Activated T-cell treated with anti-CD3 and anti-CD28 coated beads, Interleukin-2, amount 50 U/mL, for 4 hours (primary cell): ENCODE measurements around the gene FXYD6. TPM values are rescaled to one million over a fixed set of nuclear protein-coding genes. Genes with fewer than 3 reads are reported as not detected.
A peak's percentile ranks its signal among the peaks of the same experiment; 100 is the strongest.
"Not testable (repeated sequence)": the region's sequence is repeated elsewhere in the genome, so short reads cannot be mapped to it uniquely, and the experiment has no call there.

Experiments used
- ATAC-seq, 2 donors: fragments of 200-7000 bp; cut with Tn5 transposase; one replicate each; pipeline ENCODE4 v1.10.0; 2021
- DNase-seq: peaks from one replicate; pipeline ENCODE4 v3.0.0-alpha.2; 2020
- H3K27me3 Mint-ChIP-seq: one replicate; pipeline ENCODE4 v1.8.0; 2021; ENCODE audit warnings: low read depth, mixed read lengths
- H3K36me3 Mint-ChIP-seq: one replicate; pipeline ENCODE4 v1.8.0; 2022; ENCODE audit warnings: mixed read lengths; ENCODE audit not compliant: insufficient read depth
- H3K4me1 Mint-ChIP-seq: one replicate; pipeline ENCODE4 v1.8.0; 2021; ENCODE audit warnings: low read depth, mixed read lengths
- H3K4me3 Mint-ChIP-seq: one replicate; pipeline ENCODE4 v1.8.0; 2021; ENCODE audit warnings: mild to moderate bottlenecking, moderate library complexity, mixed read lengths
- H3K9me3 Mint-ChIP-seq: one replicate; pipeline ENCODE4 v1.8.0; 2021; ENCODE audit warnings: mixed read lengths
- total RNA-seq, 3 donors: library from RNA; stranded (reverse); gene quantifications; one replicate each; pipeline ENCODE4 v1.2.1, GENCODE V29; 2021

Gene FXYD6
- total RNA-seq, 3 donors from 2014 or later, result 0.16 to 0.38 TPM; not detected in 1

DNA sequence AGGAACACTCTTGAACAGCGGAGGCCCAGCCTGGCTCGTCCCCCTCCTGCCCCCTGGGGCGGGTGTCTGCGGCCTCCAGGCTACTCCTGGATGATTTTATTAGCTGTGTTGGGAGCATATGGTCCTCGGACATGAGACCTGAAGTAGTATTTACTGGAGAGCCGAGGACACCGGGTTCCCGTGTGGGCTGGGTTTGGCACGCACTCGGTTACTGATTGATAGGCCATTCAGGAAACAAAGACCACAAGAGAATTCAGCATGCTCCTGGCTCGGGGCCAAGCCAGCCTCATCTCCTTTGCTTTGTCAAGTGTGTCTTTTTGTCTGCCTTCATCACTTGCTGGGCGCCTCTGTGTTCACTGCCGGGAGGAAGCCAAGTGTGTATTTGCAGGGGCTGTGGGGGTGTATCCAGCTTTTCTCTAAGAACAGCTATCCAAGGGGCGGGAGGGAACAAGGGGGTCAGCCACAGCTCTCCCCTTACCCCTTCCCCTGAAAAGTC, 61.6 kb downstream of the FXYD6 start:
- ATAC-seq (peak; percentile 41), DNase-seq (peak; percentile 73)
- Mint-ChIP-seq H3K36me3 (no peaks in the 10 kb centered on the region), H3K4me3 (peak overlapping the region; percentile 67), H3K27me3 (peaks cover 4% of the 10 kb centered on the region), H3K9me3 (no peaks in the 10 kb centered on the region), H3K4me1 (peaks cover 50% of the 10 kb centered on the region)

DNA sequence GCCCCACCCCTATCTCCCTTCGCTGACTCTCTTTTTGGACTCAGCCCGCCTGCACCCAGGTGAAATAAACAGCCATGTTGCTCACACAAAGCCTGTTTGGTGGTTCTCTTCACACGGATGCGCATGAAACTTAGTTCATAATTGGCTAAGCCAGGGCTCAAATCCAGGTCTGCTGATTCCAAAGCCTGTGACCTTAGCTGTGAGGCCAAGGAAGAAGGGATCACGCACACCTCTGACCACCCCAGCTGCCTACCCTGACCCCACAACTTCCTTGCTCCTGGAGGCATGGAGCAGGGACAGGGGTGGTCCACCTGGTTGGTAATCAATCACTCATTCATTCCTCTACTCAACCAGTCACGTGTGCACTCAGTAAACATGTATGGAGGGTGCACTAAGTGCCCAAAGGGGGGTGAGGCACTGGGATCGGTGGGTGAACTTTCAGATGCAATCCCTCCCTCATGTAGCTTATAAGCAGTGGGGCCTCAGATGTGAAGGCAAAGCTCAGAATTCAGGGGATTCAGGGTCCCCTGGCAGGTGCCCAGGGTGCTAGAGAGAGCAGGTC, 62.2 kb downstream of the FXYD6 start:
- Mint-ChIP-seq H3K36me3 (no peaks in the 10 kb centered on the region), H3K4me1 (peaks cover 56% of the 10 kb centered on the region)
- no peak for DNase-seq

GRCh38 chr11:117810056-117810451, 66.4 kb downstream of the FXYD6 start:
- H3K36me3 Mint-ChIP-seq, H3K4me3 Mint-ChIP-seq, H3K27me3 Mint-ChIP-seq, H3K9me3 Mint-ChIP-seq, ATAC-seq, DNase-seq: not testable (repeated sequence)
- peaks cover 28% of the 10 kb centered on the region for H3K4me1 Mint-ChIP-seq

More for the DNA sequence above, 62.2 kb downstream of the FXYD6 start:
- ATAC-seq, result no peak
- H3K9me3 Mint-ChIP-seq, result no peaks in the 10 kb centered on the region
- no peak overlapping the region for H3K4me3 Mint-ChIP-seq
- H3K27me3 Mint-ChIP-seq, result peaks cover 4% of the 10 kb centered on the region

DNA sequence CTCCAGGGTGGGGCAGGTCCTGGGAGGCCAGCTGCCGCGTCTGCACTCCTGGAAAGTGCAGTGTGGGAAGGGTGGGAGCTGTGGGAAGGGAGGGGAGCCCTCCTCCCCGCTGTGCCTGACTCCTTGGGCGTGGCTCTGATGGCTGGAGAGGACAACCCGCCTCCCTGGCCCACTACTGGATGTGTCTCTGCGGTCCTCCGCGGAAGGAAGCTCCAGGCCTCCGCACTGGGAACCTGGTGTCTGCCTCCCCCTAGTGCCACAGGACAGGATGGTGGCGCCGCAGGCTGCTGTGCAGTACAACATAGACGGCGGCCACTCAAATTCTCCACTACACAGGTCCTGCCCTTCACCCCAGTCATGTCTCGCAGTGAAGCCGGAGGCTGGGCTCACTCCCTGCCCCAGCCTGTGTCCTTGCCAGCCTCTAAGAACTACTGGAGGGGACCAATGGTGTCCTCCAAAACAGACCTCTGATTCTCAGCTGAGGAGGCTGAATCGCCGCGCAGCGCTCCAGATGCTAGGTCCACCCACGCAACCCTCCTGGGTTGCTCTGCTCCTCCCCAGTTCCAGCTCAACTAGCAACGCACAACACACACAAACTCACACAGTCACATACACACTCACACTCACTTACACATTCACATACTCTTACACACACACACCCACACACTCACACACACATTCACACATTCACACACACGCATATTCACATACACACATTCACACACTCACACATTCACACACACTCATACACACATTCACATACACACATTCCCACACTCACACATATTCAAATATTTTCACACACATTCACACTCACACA, 67.0 kb downstream of the FXYD6 start:
- Mint-ChIP-seq H3K36me3 (no peaks in the 10 kb centered on the region), H3K27me3 (peaks cover 4% of the 10 kb centered on the region), H3K4me3 (no peak overlapping the region), H3K4me1 (peaks cover 22% of the 10 kb centered on the region), H3K9me3 (no peaks in the 10 kb centered on the region)
- peak; percentile 75 to 86 for ATAC-seq
- no peak for DNase-seq

DNA sequence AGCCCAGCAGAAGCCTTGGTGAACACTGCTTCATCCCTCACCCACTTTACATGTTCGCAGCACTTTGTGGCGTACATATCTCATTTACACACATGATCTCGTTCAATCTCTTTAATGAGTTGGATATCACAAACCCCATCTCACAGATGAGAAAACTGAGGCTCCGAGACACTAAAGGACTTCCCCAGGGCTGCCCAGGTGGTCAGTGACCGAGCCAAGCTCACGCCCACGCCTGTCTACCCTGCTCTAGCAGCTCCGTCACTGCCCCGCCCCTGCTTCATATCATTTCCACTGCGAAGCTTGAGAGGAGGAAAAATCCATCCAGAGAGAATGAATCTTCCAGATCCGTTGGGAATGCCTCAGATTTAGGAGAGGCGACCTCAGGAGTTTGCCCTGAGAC, 67.7 kb downstream of the FXYD6 start:
- Mint-ChIP-seq H3K36me3 (no peaks in the 10 kb centered on the region), H3K4me1 (peaks cover 16% of the 10 kb centered on the region), H3K27me3 (peaks cover 4% of the 10 kb centered on the region), H3K4me3 (no peak overlapping the region), H3K9me3 (no peaks in the 10 kb centered on the region)
- ATAC-seq, result no peak
- no peak for DNase-seq

GRCh38 chr11:117807482-117808327, 68.8 kb downstream of the FXYD6 start:
- no peaks in the 10 kb centered on the region for H3K36me3 Mint-ChIP-seq
- no peaks in the 10 kb centered on the region for H3K9me3 Mint-ChIP-seq
- peak in 1 of 2 donors; percentile 66 for ATAC-seq
- H3K27me3 Mint-ChIP-seq, result peaks cover 4% of the 10 kb centered on the region
- peak; percentile 72 for DNase-seq
- peaks cover 12% of the 10 kb centered on the region for H3K4me1 Mint-ChIP-seq
- H3K4me3 Mint-ChIP-seq, result no peak overlapping the region

GRCh38 chr11:117806846-117807245, 69.6 kb downstream of the FXYD6 start:
- no peak overlapping the region for H3K4me3 Mint-ChIP-seq
- H3K36me3 Mint-ChIP-seq, result no peaks in the 10 kb centered on the region
- H3K27me3 Mint-ChIP-seq, result peaks cover 4% of the 10 kb centered on the region
- DNase-seq (no peak), ATAC-seq (no peak)
- peaks cover 12% of the 10 kb centered on the region for H3K4me1 Mint-ChIP-seq
- no peaks in the 10 kb centered on the region for H3K9me3 Mint-ChIP-seq

- DNase-seq, result no peak
- H3K36me3 Mint-ChIP-seq, result no peaks in the 10 kb centered on the region
- no peak for ATAC-seq
- peaks cover 12% of the 10 kb centered on the region for H3K4me1 Mint-ChIP-seq
- H3K4me3 Mint-ChIP-seq, result no peak overlapping the region
- H3K9me3 Mint-ChIP-seq, result no peaks in the 10 kb centered on the region
- no peaks in the 10 kb centered on the region for H3K27me3 Mint-ChIP-seq
Observed at GRCh38 chr11:117805045-117805444, 71.4 kb downstream of the FXYD6 start.

DNA sequence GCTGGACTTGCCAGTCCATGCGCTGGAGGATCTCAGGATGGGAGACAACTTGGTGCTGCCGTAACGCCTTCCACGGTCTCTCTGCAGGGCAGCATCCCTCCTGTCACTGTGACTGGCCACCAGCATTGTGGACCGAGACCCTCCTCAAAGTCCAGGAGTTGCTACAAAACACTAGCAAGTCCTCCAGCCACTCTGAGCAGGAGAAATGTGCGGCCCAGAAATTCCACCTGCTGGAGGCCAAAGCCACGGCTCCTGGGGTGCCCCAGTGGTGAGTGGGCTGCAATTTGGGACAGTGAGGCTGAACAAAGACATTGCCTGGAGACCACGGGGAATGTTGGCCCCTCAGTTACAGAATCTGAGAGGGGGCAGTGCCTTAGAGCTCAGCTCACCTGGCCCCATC, 72.6 kb downstream of the FXYD6 start:
- peaks cover 3% of the 10 kb centered on the region for H3K4me1 Mint-ChIP-seq
- peaks cover 5% of the 10 kb centered on the region for H3K27me3 Mint-ChIP-seq

DNA sequence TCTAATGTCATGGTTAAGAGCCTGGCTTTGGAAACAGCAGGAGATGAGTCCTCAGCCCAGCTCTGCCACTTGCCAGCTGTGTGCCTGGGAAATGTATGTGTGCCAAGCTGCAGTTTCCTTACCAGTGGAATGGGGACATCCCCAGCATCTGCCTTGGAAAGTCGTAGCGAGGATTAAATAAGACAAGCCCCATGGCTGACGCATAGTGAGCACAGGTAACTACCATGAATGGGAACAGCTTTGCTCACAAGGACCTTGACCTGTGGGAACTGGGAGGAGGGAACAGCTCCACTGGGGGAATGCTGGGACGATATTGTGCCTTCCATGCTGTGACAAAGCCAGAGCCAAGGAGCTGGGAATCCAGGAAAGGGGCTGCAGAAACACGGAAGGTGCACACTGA, 76.8 kb downstream of the FXYD6 start:
- DNase-seq (no peak), ATAC-seq (no peak)
- Mint-ChIP-seq H3K4me1 (peaks cover 16% of the 10 kb centered on the region), H3K36me3 (no peaks in the 10 kb centered on the region), H3K27me3 (peaks cover 33% of the 10 kb centered on the region), H3K4me3 (no peak overlapping the region), H3K9me3 (no peaks in the 10 kb centered on the region)

More for the DNA sequence above, 72.6 kb downstream of the FXYD6 start:
- H3K36me3 Mint-ChIP-seq, result no peaks in the 10 kb centered on the region
- DNase-seq (no peak), ATAC-seq (no peak)
- H3K9me3 Mint-ChIP-seq, result no peaks in the 10 kb centered on the region
- no peak overlapping the region for H3K4me3 Mint-ChIP-seq

DNA sequence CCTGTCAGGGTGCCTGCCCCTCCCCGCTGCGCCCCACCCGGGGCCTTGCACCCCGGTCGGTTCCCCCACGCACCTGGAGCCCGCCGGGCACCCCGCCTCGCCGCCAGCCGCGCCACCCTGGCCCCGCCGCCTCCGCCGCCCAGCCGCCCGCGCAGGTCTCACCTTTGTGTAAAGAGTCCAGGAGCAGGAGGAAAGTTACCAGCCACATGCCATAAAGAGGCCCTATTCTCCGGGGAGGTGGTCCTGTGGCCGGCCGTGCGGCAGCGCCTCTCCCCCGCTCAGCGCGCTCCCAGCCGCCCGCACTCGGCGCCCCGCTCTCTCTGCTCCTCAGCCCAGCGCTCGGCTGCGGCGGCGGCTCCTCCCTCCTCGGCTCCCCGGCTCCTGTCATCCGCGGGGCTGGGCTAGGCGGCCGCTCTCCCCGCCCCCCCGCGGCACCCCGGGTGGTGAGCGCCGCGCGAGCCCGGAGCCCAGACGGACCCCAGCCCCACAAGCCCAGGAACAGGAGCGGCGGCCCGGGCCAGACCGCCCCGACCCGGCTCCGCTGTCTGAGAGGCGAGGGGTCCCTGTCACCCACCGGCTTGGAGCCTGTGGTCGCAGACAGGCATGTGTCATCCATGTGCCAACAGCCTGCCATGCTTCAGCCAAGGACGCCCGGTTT, 79.5 kb downstream of the FXYD6 start, which contains the start of gene DSCAML1:
DSCAML1 (minus strand) TSS at position 345 of the 658 bp plus-strand sequence; CDS start at position 208, 137 bp downstream.
- Mint-ChIP-seq H3K4me3 (peak within 1 kb of the TSS; percentile 53), H3K36me3 (no peaks in the 10 kb centered on the region), H3K27me3 (peaks cover 58% of the 10 kb centered on the region), H3K4me1 (peaks cover 16% of the 10 kb centered on the region), H3K9me3 (no peaks in the 10 kb centered on the region)
- DNase-seq (peak; percentile 33), ATAC-seq (peak; percentile 93 to 94)

DNA sequence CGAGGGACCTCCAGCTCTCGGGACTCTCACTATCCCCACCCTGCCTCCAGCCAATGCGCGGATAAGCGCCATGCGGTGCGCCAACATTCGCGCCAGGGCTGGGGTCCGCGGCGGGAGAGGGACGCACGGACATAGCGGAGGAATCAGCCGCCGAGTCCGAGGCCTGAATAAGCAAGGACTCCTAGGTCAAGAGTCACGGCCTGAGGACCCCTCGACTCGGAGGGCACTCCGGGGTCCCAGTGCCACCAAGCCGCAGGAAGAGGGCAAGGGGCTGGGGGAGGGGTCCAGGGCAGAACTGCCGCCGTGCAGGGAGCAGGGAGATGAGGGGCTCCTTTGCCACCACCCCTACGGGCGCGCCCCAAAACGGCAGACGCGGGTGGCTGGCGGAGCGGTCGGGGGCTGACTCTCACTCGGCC, 80.0 kb downstream of the FXYD6 start:
- no peak for DNase-seq
- no peaks in the 10 kb centered on the region for H3K9me3 Mint-ChIP-seq

DNA sequence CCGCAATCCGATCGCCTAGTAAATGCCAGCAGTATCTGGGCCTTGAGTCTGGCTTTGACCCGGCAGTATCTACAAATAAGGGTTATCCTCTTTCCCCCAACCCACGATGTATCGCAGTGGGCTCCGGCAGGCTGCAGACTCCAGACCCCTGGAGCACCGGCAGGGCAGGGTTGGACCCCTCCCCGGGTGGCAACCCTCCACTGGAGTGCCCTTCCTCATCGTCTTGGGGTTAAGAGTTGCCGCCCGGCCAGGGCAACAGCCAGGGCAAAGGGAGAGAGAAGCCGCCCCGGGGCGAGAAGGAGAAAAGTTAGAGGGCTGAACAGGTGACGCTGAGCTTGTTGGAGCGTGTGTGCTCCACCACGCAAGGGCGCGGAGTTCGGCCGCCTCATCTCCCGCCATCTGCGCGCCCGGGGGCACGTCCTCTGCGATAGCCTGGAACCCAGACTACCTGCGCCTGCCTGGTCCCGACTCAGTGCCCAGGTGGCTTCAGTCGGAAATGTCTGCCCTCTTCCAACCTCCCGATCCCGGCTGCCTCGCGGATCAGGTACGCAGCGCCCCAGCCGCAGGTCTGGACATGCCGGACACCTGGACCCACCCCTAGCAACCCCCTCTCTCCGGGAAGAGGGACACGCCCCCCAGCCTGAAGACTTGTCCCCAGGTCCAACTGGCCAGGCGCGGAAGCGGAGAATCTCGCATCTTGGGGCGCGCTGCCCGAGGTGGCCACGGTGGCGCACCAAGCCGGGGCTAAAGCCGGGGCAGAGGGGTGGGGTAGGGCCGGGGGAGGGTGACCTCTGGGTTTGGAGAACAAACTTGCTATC, 80.6 kb downstream of the FXYD6 start:
- Mint-ChIP-seq H3K9me3 (no peaks in the 10 kb centered on the region), H3K36me3 (no peaks in the 10 kb centered on the region), H3K27me3 (peaks cover 67% of the 10 kb centered on the region), H3K4me3 (peak overlapping the region; percentile 53), H3K4me1 (peaks cover 16% of the 10 kb centered on the region)
- DNase-seq (no peak), ATAC-seq (no peak)

More for the DNA sequence above, 80.0 kb downstream of the FXYD6 start:
- no peaks in the 10 kb centered on the region for H3K36me3 Mint-ChIP-seq
- peaks cover 62% of the 10 kb centered on the region for H3K27me3 Mint-ChIP-seq
- no peak overlapping the region for H3K4me3 Mint-ChIP-seq
- ATAC-seq, result no peak
- peaks cover 16% of the 10 kb centered on the region for H3K4me1 Mint-ChIP-seq
